Adrenal gland (tissue), 12 donors: ENCODE measurements around the gene RYR3. TPM values are rescaled to one million over a fixed set of nuclear protein-coding genes. Genes with fewer than 3 reads are reported as not detected.

Experiments used
- DNase-seq, 7 donors: peaks; one replicate each; pipeline ENCODE4 v3.0.0-alpha.2; 2019 to 2020
- H3K27ac ChIP-seq, 5 donors: fragments of 200-600 bp; sonication (generic) in 4 of 5; 1 replicate in 3 of 5; 2 replicates in 2 of 5; pipeline versions ENCODE4 v1.5.1 to v1.8.0; 2016 to 2020; ENCODE audit warnings: mild to moderate bottlenecking in 1 of 5
- H3K27me3 ChIP-seq: fragments of 200-600 bp; 2 replicates; pipeline ENCODE4 v1.8.0; 2021
- H3K36me3 ChIP-seq, 2 donors: fragments of 200-600 bp; replicated peaks in 1 of 2; 1 replicate in 1 of 2; 2 replicates in 1 of 2; pipeline versions ENCODE4 v1.5.1 to v1.8.0; 2018 to 2022
- H3K4me1 ChIP-seq, 2 donors: fragments of 200-600 bp; replicated peaks in 1 of 2; 1 replicate in 1 of 2; 2 replicates in 1 of 2; pipeline versions ENCODE4 v1.5.1 to v1.8.0; 2018 to 2021
- H3K4me3 ChIP-seq, 4 donors: fragments of 200-600 bp; sonication (generic) in 3 of 4; one replicate each; pipeline ENCODE4 v1.5.1; 2016 to 2018
- H3K9me3 ChIP-seq, 3 donors: fragments of 200-600 bp; sonication (generic) in 1 of 3; replicated peaks in 1 of 3; 1 replicate in 2 of 3; 2 replicates in 1 of 3; pipeline versions ENCODE4 v1.5.1 to v1.8.0; 2016 to 2021
- CTCF ChIP-seq, 6 experiments: fragments of 450-650 bp in 4 of 6; fragments of 200-600 bp in 2 of 6; sonication (generic) in 1 of 6; IDR thresholded peaks; 1 replicate in 5 of 6; 2 replicates in 1 of 6; pipeline versions ENCODE4 v1.5.1 to v1.8.0; 2016 to 2021; ENCODE audit warnings: antibody characterized with exemption in 6 of 6, mild to moderate bottlenecking in 2 of 6, moderate library complexity in 1 of 6
- POLR2A ChIP-seq, 2 donors: fragments of 450-650 bp; IDR thresholded peaks; one replicate each; pipeline ENCODE4 v1.6.1; 2017; ENCODE audit warnings: antibody characterized with exemption in 2 of 2, mild to moderate bottlenecking in 2 of 2, moderate library complexity in 1 of 2
- WGBS, 4 donors: extraction: QIAGEN DNeasy Blood & Tissue Kit in 2 of 4; methylation state at CpG; one replicate each; pipeline versions ENCODE4 v1.1.5 to v1.1.7; 2013 to 2017; 5-methylcytosine and 5-hydroxymethylcytosine counted together
- intact Hi-C, 2 donors: fragments of 100-400 bp; cut with DNase I; formaldehyde crosslinking; loops; one replicate each; pipeline versions ENCODE4 v1.14.1 to v1.15.0; 2022 to 2023
- polyA plus RNA-seq, 3 donors: library from polyadenylated mRNA; stranded (reverse); fragments of 200-250 nt in 2 of 3; fragments of 350-450 nt in 1 of 3; fragmentation: Illumina TruSeq in 1 of 3; extraction: RNeasy Lipid Tissue Mini Kit (QIAGEN cat#74804) in 1 of 3; gene quantifications; one replicate each; pipeline ENCODE4 v1.2.3, GENCODE V29; 2013 to 2014
- total RNA-seq, 9 donors: library from RNA; depleted of rRNA in 4 of 9; stranded (reverse); fragments of >200 nt in 4 of 9; fragments of 120-200 nt in 1 of 9; fragmentation: NEBNext Ultra II Directional in 1 of 9; extraction: Animal tissue kit (Norgen Biotek cat#: 25700) in 1 of 9; gene quantifications; one replicate each; pipeline versions ENCODE4 v1.1.0 to v1.2.4, GENCODE V29; 2013 to 2023
- donor health status: healthy with polysubstance abuse.
- donor health status: Bipolar disorder and iron deficiency.
- donor health status: DM: yes; HTN: yes; CAD: no.
- donor health status: DM: no; HTN: no; CAD: no.
- donor health status: DM: no; HTN: no; CAD: no.
- donor health status: DM: yes; HTN: yes; CAD: no.

Gene RYR3
- total and polyA plus RNA-seq, 12 donors = 0.32 to 60.7 (median 3.4) TPM

GRCh38 chr15:33662014-33662413, 351.2 kb downstream of the RYR3 start:
- no peak for DNase-seq
- Histone ChIP-seq H3K27ac (no peak overlapping the region), H3K4me3 (no peak overlapping the region), H3K27me3 (no peaks in the 10 kb centered on the region), H3K36me3 (no peaks in the 10 kb centered on the region), H3K4me1 (no peaks in the 10 kb centered on the region), H3K9me3 (no peaks in the 10 kb centered on the region)
- WGBS, 4 donors = 88 to 92% (median 89%) methylated on average over 14 of the region's 14 CpGs
- TF ChIP-seq CTCF (IDR thresholded peaks at IDR 0.05) (no peak), POLR2A (IDR thresholded peaks at IDR 0.05) (no peak)
- intact Hi-C loops = no loop called here

- no peak for DNase-seq
- Histone ChIP-seq H3K4me1 (no peaks in the 10 kb centered on the region), H3K36me3 (no peaks in the 10 kb centered on the region), H3K9me3 (no peaks in the 10 kb centered on the region), H3K27me3 (no peaks in the 10 kb centered on the region), H3K27ac (no peak overlapping the region), H3K4me3 (no peak overlapping the region)
- TF ChIP-seq POLR2A (IDR thresholded peaks at IDR 0.05) = no peak
- no peak for TF ChIP-seq CTCF (IDR thresholded peaks at IDR 0.05)
- intact Hi-C loops = no loop called here
- 80 to 98% (median 88%) methylated on average over 2 of the region's 2 CpGs for WGBS, 4 donors
Observed at GRCh38 chr15:33664947-33665346, 354.2 kb downstream of the RYR3 start.

- H3K9me3 ChIP-seq = no peaks in the 10 kb centered on the region
- no peak overlapping the region for H3K27ac ChIP-seq
- DNase-seq = no peak
- H3K27me3 ChIP-seq = no peaks in the 10 kb centered on the region
- WGBS, 4 donors = 40 to 54% (median 51%) methylated on average over 3 of the region's 3 CpGs
- no peaks in the 10 kb centered on the region for H3K36me3 ChIP-seq
- intact Hi-C loops = no loop called here
- no peaks in the 10 kb centered on the region for H3K4me1 ChIP-seq
- TF ChIP-seq POLR2A (IDR thresholded peaks at IDR 0.05) (no peak), CTCF (IDR thresholded peaks at IDR 0.05) (no peak)
- H3K4me3 ChIP-seq = no peak overlapping the region
Observed at GRCh38 chr15:33670567-33670966, 359.8 kb downstream of the RYR3 start.

GRCh38 chr15:33671456-33671855, 360.7 kb downstream of the RYR3 start:
- Histone ChIP-seq H3K4me1 (no peaks in the 10 kb centered on the region), H3K36me3 (no peaks in the 10 kb centered on the region), H3K27ac (no peak overlapping the region), H3K27me3 (no peaks in the 10 kb centered on the region), H3K4me3 (no peak overlapping the region), H3K9me3 (no peaks in the 10 kb centered on the region)
- DNase-seq = no peak
- TF ChIP-seq POLR2A (IDR thresholded peaks at IDR 0.05) (no peak), CTCF (IDR thresholded peaks at IDR 0.05) (no peak)
- WGBS, 4 donors = 63 to 74% (median 69%) methylated on average over 5 of the region's 5 CpGs
- intact Hi-C loops = no loop called here
